GM23338 (cell line): ENCODE data around the gene EHD3.

Experiments used
- CREB1 ChIP-seq: fragments of 250-450 bp; sonication (Bioruptor Pico); IDR thresholded peaks from 2 replicates; pipeline ENCODE4 v1.5.0; 2020; ENCODE audit warnings: low read depth, mild to moderate bottlenecking, moderate library complexity
- CTCF ChIP-seq, 2 experiments: fragments of 200-600 bp in 1 of 2; sonication (generic) in 1 of 2; conservative IDR thresholded peaks; 2 replicates each; pipeline versions ENCODE4 v1.5.1 to v1.6.1; 2016 to 2017; ENCODE audit warnings: antibody characterized with exemption in 2 of 2, low read depth in 2 of 2, mild to moderate bottlenecking in 2 of 2, moderate library complexity in 1 of 2
- ETS1 ChIP-seq: IDR thresholded peaks from 2 replicates; pipeline ENCODE4 v1.6.1; 2016; ENCODE audit warnings: antibody characterized with exemption
- EZH2 ChIP-seq: fragments of 200-600 bp; sonication (generic); IDR thresholded peaks from one replicate; pipeline ENCODE4 v1.8.0; 2017; ENCODE audit warnings: antibody characterized with exemption, mild to moderate bottlenecking, low read depth; ENCODE audit not compliant: unreplicated experiment
- EZH2phosphoT487 ChIP-seq: fragments of 200-600 bp; sonication (generic); IDR thresholded peaks from one replicate; pipeline ENCODE4 v1.8.1; 2018; ENCODE audit warnings: antibody characterized with exemption; ENCODE audit not compliant: unreplicated experiment
- JUNB ChIP-seq: IDR thresholded peaks from one replicate; pipeline ENCODE4 v1.6.1; 2016; ENCODE audit warnings: antibody characterized with exemption; ENCODE audit not compliant: unreplicated experiment
- POLR2AphosphoS5 ChIP-seq: IDR thresholded peaks from 2 replicates; pipeline ENCODE4 v1.6.1; 2016; ENCODE audit warnings: antibody characterized with exemption, low read depth
- REST ChIP-seq: IDR thresholded peaks from one replicate; pipeline ENCODE4 v1.6.1; 2018; ENCODE audit warnings: antibody characterized with exemption; ENCODE audit not compliant: unreplicated experiment
- ZNF114 ChIP-seq: fragments of 250-450 bp; sonication (Bioruptor Pico); IDR thresholded peaks from 2 replicates; pipeline ENCODE4 v1.5.0; 2020; ENCODE audit warnings: mild to moderate bottlenecking, moderate library complexity
- ZNF331 ChIP-seq: fragments of 250-450 bp; sonication (Bioruptor Pico); IDR thresholded peaks from 2 replicates; pipeline ENCODE4 v1.5.0; 2020; ENCODE audit warnings: low read depth, mild to moderate bottlenecking, moderate library complexity

- TF ChIP-seq CTCF (conservative IDR thresholded peaks at IDR 0.05; ENCODE audit: low read depth in 2 of 2) (no peak), REST (no peak), EZH2 (no peak), CREB1 (CRISPR knock-in tag) (no peak), ZNF114 (no peak), POLR2AphosphoS5 (no peak), ETS1 (no peak), EZH2phosphoT487 (no peak), JUNB (no peak), ZNF331 (CRISPR knock-in tag) (no peak)
These were observed 21.0 kb upstream of the EHD3 start for GRCh38 chr2:31212659-31213600.
